ENCODE data around the gene GPSM1.

The GPSM1 gene

GRCh38 chr9:136306211-136307208 lies 20.8 kb upstream of the GPSM1 start:
- peak; percentile 12 for DNase-seq

DNA sequence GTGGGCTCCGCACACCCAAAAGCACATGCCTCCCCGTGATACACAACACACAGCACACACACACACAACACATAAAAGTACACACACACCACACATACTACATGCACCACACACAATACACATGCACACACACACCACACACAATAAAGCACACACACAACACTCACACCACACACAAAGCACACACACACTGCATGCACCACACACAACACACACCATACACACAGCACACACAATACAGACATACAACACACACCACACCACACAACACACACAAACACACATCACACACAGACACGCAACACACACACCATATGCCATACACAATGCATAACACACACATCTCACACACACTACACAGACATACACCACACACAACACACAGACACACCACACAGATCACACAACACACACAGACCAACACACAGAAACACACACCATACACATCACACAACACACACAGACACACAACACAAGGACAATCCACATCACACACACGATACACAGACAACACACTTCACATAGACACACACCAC lies 20.1 kb upstream of the GPSM1 start:
- no peak for DNase-seq

DNA sequence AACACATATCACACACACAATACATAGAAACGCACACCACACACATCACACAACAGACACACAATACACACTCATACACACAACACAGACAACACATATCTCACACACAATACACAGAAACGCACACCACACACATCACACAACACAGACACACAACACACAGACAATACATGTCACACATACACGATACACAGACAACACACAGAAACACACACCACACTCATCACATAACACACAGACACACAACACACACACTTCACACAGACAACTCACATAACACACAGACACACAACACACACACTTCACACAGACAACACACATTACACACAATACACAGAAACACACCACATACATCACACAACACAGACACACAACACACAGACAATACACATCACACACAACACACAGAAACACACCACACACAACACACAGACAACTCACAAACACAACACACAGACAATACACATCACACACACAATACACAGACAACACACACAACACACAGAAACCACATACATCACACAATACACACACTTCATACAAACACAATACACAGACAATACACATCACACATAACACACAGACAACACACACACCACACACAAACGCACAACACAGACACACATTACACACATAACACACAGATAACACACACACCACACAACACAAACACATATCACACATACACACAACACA lies 19.2 kb upstream of the GPSM1 start:
- no peak for DNase-seq

- DNase-seq, result no peak
Observed at GRCh38 chr9:136308702-136309053, 18.7 kb upstream of the GPSM1 start.

- peak; percentile 48 for DNase-seq
Observed at GRCh38 chr9:136309101-136309801, 18.1 kb upstream of the GPSM1 start.

- no peak for DNase-seq
Observed at GRCh38 chr9:136309806-136310220, 17.5 kb upstream of the GPSM1 start.

DNA sequence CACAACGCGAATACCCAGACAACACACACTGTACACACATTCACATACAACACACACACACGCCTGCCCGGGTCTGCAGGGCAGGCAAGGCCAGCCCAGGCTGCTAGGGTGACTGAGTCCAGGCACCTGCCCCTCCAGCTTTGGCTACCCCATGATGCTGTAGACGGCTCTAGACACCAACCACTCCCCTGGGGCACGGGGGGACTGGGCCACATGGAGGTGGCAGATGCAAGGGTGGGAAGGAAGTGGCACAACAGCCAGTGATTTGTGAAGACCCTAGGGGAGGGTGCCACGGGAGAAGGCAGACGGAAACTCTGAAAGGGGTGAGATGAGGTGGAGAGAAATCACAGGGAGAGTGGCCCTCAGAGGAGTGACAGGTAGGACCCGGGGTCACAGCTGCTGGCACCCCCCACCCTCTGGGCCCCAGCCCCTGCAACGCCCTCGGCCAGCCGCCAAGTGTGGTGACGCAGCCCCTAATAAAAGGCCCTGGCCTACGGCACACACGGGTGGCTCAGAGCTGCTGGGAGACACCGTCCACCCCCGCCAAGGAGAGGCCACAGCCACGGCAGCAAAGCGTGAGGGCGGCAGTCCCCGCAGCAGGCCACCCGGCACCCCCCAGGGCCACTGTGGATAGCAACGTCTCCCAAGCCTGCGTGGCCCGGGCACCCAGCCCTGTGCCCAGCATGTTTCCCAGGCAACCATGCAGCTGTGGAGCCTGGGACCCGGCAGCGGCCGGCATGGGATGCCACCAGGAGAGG lies 16.9 kb upstream of the GPSM1 start:
- no peak for DNase-seq

GRCh38 chr9:136311051-136312008 lies 16.0 kb upstream of the GPSM1 start:
- DNase-seq, result peak; percentile 23

GRCh38 chr9:136312009-136312375 lies 15.3 kb upstream of the GPSM1 start:
- DNase-seq, result no peak

DNA sequence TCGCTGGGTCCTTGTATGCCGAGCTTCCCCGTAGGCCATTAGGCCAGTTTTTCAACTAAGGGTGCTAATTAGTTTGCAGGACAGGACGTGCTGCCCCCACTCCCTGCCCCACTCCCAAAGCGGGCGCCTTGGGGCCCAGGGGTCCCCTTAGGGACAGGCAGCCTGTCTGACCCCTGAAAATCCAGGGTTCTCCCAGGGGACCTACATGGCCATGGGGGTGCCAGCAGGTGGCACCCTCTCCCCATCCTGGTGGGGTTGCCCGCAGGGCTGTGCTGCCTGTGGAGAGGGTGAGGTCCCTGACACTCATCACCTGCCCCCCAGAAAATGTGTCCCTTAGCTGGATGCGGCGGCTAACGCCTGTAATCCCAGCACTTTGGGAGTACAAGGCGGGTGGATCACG lies 14.9 kb upstream of the GPSM1 start:
- DNase-seq, result peak; percentile 68

GRCh38 chr9:136313111-136314055 lies 14.0 kb upstream of the GPSM1 start:
- DNase-seq, result no peak

DNA sequence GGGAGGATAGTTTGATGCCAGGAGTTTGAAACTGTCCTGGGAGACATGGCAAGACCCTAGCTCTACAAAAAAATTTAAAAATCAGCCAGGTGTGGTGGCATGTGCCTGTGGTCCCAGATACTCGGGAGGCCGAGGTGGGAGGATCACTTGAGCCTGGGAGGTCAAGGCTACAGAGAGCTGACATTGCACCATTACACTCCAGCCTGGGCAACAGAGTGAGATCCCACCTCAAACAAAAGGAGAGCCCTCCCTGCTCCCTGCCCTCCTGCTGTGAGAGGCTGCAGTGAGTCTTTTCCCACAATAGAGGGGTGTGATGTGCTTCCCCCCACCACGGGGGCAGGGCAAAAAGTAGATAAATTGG lies 13.3 kb upstream of the GPSM1 start:
- no peak for DNase-seq

- no peak for DNase-seq
Observed at GRCh38 chr9:136314944-136315343, 12.4 kb upstream of the GPSM1 start.

DNA sequence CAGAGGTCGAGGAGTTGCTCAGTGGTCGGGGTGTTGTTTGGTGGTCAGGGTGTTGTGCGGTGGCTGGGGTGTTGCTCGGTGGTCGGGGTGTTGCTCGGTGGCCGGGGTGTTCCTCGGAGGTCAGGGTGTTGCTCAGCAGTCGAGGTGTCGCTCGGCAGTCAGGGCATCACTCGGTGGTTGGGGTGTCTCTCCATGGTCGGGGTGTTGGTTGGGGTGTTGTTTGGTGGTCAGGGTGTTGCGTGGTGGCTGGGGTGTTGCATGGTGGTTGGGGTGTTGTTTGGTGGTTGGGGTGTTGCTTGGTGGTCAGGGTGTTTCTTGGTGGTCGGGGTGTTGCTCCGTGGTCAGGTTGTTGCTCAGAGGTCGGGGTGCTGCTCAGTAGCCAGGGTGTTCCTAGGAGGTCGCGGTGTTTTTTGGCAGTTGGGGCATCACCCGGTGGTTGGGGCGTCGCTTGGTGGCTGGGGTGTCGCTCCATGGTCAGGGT lies 11.0 kb upstream of the GPSM1 start:
- DNase-seq, result no peak

DNA sequence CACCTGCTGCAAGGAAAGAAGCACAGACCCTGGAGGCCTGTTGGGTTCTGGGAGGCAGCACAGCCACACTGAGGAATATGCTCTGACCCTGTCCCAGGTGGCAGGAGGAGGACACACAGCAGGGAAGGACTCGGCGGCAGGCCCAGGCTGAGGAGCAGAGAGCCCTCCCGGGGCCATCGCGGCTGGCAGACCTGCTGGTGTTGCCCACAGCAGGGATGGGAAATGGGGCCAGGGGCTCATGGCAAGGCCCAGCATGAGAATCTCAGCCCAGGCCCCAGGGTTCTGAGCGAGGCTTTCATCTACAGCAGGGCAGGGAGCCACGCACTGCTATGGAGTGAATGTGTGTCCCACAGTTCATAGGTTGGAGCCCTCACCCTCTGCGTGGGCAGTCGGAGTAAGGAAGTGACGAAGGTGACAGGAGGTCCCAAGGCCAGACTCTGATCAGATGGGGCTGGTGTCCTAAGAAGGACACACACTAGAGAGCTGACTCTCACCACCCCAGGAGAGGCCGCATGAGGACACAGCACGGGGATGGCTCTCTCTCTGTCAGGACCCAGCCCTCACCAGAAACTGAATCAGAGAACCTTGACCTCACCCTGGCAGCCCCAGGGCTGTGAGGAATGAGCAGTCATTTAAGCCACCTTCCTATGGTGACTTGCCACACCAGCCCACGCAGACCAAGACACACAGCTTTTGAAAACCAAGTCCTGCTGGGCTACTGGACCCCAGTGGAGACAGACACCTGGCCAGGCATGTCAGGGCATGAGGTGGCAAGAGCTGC lies 10.3 kb upstream of the GPSM1 start:
- no peak for DNase-seq

GRCh38 chr9:136317695-136318094 lies 9.6 kb upstream of the GPSM1 start:
- DNase-seq, result no peak

- no peak for DNase-seq
Observed at GRCh38 chr9:136318111-136318775, 9.1 kb upstream of the GPSM1 start.

GRCh38 chr9:136318776-136319241 lies 8.5 kb upstream of the GPSM1 start:
- DNase-seq, result no peak
